ENCODE measurements around the gene SPIN1.

SPIN1 gene

GRCh38 chr9:88391921-88392320 lies 3.7 kb downstream of the SPIN1 start:
- Histone ChIP-seq H3K9me3 (no peaks in the 10 kb centered on the region), H3K36me3 (peaks cover 3% of the 10 kb centered on the region; the same call in 1 of the 2 replicates), H3K27me3 (no peaks in the 10 kb centered on the region), H3K4me1 (no peaks in the 10 kb centered on the region), H3K4me3 (ENCODE audit: low read depth, low read length) (no peak overlapping the region)
- no peak for TF ChIP-seq CTCF (IDR thresholded peaks at IDR 0.05; ENCODE audit: low read depth, low read length)
- DNase-seq, result no peak

- Histone ChIP-seq H3K27me3 (no peaks in the 10 kb centered on the region), H3K9me3 (no peaks in the 10 kb centered on the region), H3K4me1 (no peaks in the 10 kb centered on the region), H3K36me3 (peaks cover 3% of the 10 kb centered on the region; the same call in 1 of the 2 replicates), H3K4me3 (ENCODE audit: low read depth, low read length) (no peak overlapping the region)
- DNase-seq, result no peak
- no peak for TF ChIP-seq CTCF (IDR thresholded peaks at IDR 0.05; ENCODE audit: low read depth, low read length)
Measured at GRCh38 chr9:88392549-88392948, 4.3 kb downstream of the SPIN1 start.

- H3K9me3 ChIP-seq, result no peaks in the 10 kb centered on the region
- H3K27me3 ChIP-seq, result no peaks in the 10 kb centered on the region
- H3K4me3 ChIP-seq (ENCODE audit: low read depth, low read length), result no peak overlapping the region
- peaks cover 6% of the 10 kb centered on the region; the same call in 1 of the 2 replicates for H3K36me3 ChIP-seq
- no peak for DNase-seq
- TF ChIP-seq CTCF (IDR thresholded peaks at IDR 0.05; ENCODE audit: low read depth, low read length), result no peak
- H3K4me1 ChIP-seq, result peaks cover 3% of the 10 kb centered on the region; the same call in 1 of the 2 replicates
Measured at GRCh38 chr9:88396836-88397577, 8.8 kb downstream of the SPIN1 start.

- DNase-seq, result no peak
- Histone ChIP-seq H3K9me3 (no peaks in the 10 kb centered on the region), H3K27me3 (no peaks in the 10 kb centered on the region), H3K4me3 (ENCODE audit: low read depth, low read length) (no peak overlapping the region), H3K4me1 (peaks cover 3% of the 10 kb centered on the region; the same call in 1 of the 2 replicates), H3K36me3 (peaks cover 6% of the 10 kb centered on the region; the same call in 1 of the 2 replicates)
- no peak for TF ChIP-seq CTCF (IDR thresholded peaks at IDR 0.05; ENCODE audit: low read depth, low read length)
Measured at GRCh38 chr9:88398016-88398415, 9.8 kb downstream of the SPIN1 start.

- H3K36me3 ChIP-seq, result peaks cover 3% of the 10 kb centered on the region; the same call in 1 of the 2 replicates
- H3K27me3 ChIP-seq, result no peaks in the 10 kb centered on the region
- no peak overlapping the region for H3K4me3 ChIP-seq (ENCODE audit: low read depth, low read length)
- no peak for DNase-seq
- H3K9me3 ChIP-seq, result no peaks in the 10 kb centered on the region
- no peak for TF ChIP-seq CTCF (IDR thresholded peaks at IDR 0.05; ENCODE audit: low read depth, low read length)
- peaks cover 3% of the 10 kb centered on the region; the same call in 1 of the 2 replicates for H3K4me1 ChIP-seq
Measured at GRCh38 chr9:88399966-88400365, 11.7 kb downstream of the SPIN1 start.

- Histone ChIP-seq H3K4me1 (no peaks in the 10 kb centered on the region), H3K27me3 (no peaks in the 10 kb centered on the region), H3K36me3 (peaks cover 3% of the 10 kb centered on the region; the same call in 1 of the 2 replicates), H3K9me3 (no peaks in the 10 kb centered on the region), H3K4me3 (ENCODE audit: low read depth, low read length) (no peak overlapping the region)
- no peak for TF ChIP-seq CTCF (IDR thresholded peaks at IDR 0.05; ENCODE audit: low read depth, low read length)
- no peak for DNase-seq
Measured at GRCh38 chr9:88403340-88403739, 15.1 kb downstream of the SPIN1 start.
